ENCODE measurements around the gene FAM193B. TPM values are rescaled to one million over a fixed set of nuclear protein-coding genes. Genes with fewer than 3 reads are reported as not detected.

FAM193B gene
- total and polyA plus RNA-seq, 8 donors = 30.1 to 519 (median 45.0) TPM

GRCh38 chr5:177598477-177598876, 44.1 kb upstream of the FAM193B start:
- TF ChIP-seq CTCF (IDR thresholded peaks at IDR 0.05) = no peak
- no peak overlapping the region for H3K27ac ChIP-seq
- ATAC-seq (no peak), FAIRE-seq (no peak), DNase-seq (no peak)
- 14 to 27% methylated on average over 5 of the region's 5 CpGs for WGBS, 2 donors
- intact Hi-C loops (cut with DNase I) = no loop called here
- H3K36me3 ChIP-seq = peaks cover 0 to 31% (median 22%) of the 10 kb centered on the region in 3 donors
- no peaks in the 10 kb centered on the region for H3K27me3 ChIP-seq
- no peaks in the 10 kb centered on the region for H3K9me3 ChIP-seq
- peaks cover 0 to 24% (median 2%) of the 10 kb centered on the region in 3 donors for H3K4me1 ChIP-seq
- no peak overlapping the region for H3K4me3 ChIP-seq

- TF ChIP-seq CTCF (IDR thresholded peaks at IDR 0.05) = no peak
- peak in 1 of 6 donors; percentile 27 for DNase-seq
- FAIRE-seq = no peak
- intact Hi-C loops (cut with DNase I) = no loop called here
- Histone ChIP-seq H3K36me3 (peaks cover 0 to 33% (median 22%) of the 10 kb centered on the region in 3 donors), H3K27ac (no peak overlapping the region), H3K9me3 (no peaks in the 10 kb centered on the region), H3K27me3 (no peaks in the 10 kb centered on the region), H3K4me3 (no peak overlapping the region), H3K4me1 (peaks cover 0 to 31% (median 6%) of the 10 kb centered on the region in 3 donors)
- 83% methylated on average over 2 of the region's 2 CpGs for WGBS, 2 donors
- no peak for ATAC-seq
These were observed 42.4 kb upstream of the FAM193B start for GRCh38 chr5:177596775-177597238.

- no peak overlapping the region for H3K27ac ChIP-seq
- intact Hi-C loops (cut with DNase I) = no loop called here
- WGBS, 2 donors = 94 to 95% methylated on average over 2 of the region's 2 CpGs
These were observed 41.8 kb upstream of the FAM193B start for GRCh38 chr5:177595991-177596774.

GRCh38 chr5:177595026-177595585, 40.7 kb upstream of the FAM193B start:
- intact Hi-C loops (cut with DNase I) = no loop called here
- Histone ChIP-seq H3K36me3 (peaks cover 0 to 33% (median 22%) of the 10 kb centered on the region in 3 donors), H3K27ac (no peak overlapping the region), H3K4me1 (peaks cover 0 to 21% (median 6%) of the 10 kb centered on the region in 3 donors), H3K9me3 (no peaks in the 10 kb centered on the region), H3K4me3 (no peak overlapping the region), H3K27me3 (no peaks in the 10 kb centered on the region)
- FAIRE-seq (no peak), DNase-seq (peak in 1 of 6 donors; percentile 26), ATAC-seq (no peak)
- no peak for TF ChIP-seq CTCF (IDR thresholded peaks at IDR 0.05)
- WGBS, 2 donors = 91% methylated on average over 8 of the region's 8 CpGs

More at GRCh38 chr5:177595991-177596774, 41.8 kb upstream of the FAM193B start:
- DNase-seq = no peak
- Histone ChIP-seq H3K9me3 (no peaks in the 10 kb centered on the region), H3K4me1 (peaks cover 0 to 26% (median 6%) of the 10 kb centered on the region in 3 donors), H3K27me3 (no peaks in the 10 kb centered on the region), H3K4me3 (no peak overlapping the region), H3K36me3 (peaks cover 0 to 33% (median 22%) of the 10 kb centered on the region in 3 donors)
- ATAC-seq = no peak
- no peak for TF ChIP-seq CTCF (IDR thresholded peaks at IDR 0.05)
- FAIRE-seq = no peak
